HCT116 (cell line): ENCODE measurements around the gene NR6A1.

Source experiments
- TCF7L2 ChIP-seq: IDR thresholded peaks from 2 replicates; pipeline ENCODE4 v1.7.0; 2011; ENCODE audit warnings: borderline replicate concordance, inconsistent platforms; ENCODE audit not compliant: insufficient read depth, insufficient read length; ENCODE audit errors: extremely low read depth
- TF ChIP-seq, protein P1 (sequence below), 3 experiments: fragments of 200-600 bp in 1 of 3; sonication (generic) in 1 of 3; IDR thresholded peaks in 2 of 3; conservative IDR thresholded peaks in 1 of 3; 2 replicates each; pipeline ENCODE4 v1.5.1; 2012 to 2017; ENCODE audit warnings: low read depth in 2 of 3, low read length in 2 of 3, antibody characterized with exemption in 1 of 3, borderline replicate concordance in 1 of 3, control low read depth in 1 of 3, mild to moderate bottlenecking in 1 of 3, mixed read lengths in 1 of 3, mixed run types in 1 of 3, moderate library complexity in 1 of 3; ENCODE audit not compliant: insufficient read depth in 1 of 3

DNA sequence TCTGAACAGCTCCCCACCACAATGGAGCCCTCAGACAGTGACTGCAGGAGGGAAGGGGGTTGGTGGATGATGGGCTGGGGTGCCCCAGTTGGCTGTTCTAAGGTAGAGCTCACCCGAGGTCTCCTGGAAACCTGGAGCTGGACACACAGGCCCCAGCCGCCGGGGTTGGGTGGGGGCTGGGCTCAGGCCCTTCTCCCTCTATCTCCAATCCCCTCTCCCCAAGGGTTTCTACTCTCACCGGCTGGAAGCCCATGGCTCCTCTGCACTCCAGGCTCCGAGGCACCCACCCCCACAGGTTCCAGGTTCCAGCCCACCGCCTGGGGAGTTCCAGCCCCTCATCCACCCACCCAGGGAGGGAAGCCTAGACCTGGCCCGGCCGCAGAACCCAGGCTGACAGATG is 264.7 kb downstream of the NR6A1 start:
- no peak for TF ChIP-seq TCF7L2
- TF ChIP-seq, protein P1, sequence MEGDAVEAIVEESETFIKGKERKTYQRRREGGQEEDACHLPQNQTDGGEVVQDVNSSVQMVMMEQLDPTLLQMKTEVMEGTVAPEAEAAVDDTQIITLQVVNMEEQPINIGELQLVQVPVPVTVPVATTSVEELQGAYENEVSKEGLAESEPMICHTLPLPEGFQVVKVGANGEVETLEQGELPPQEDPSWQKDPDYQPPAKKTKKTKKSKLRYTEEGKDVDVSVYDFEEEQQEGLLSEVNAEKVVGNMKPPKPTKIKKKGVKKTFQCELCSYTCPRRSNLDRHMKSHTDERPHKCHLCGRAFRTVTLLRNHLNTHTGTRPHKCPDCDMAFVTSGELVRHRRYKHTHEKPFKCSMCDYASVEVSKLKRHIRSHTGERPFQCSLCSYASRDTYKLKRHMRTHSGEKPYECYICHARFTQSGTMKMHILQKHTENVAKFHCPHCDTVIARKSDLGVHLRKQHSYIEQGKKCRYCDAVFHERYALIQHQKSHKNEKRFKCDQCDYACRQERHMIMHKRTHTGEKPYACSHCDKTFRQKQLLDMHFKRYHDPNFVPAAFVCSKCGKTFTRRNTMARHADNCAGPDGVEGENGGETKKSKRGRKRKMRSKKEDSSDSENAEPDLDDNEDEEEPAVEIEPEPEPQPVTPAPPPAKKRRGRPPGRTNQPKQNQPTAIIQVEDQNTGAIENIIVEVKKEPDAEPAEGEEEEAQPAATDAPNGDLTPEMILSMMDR (IDR thresholded peaks at IDR 0.05 in 2 of 3, conservative IDR thresholded peaks at IDR 0.05 in 1 of 3; ENCODE audit: borderline replicate concordance in 1 of 3, insufficient read depth in 1 of 3, low read depth in 2 of 3, low read length in 2 of 3): no peak
